ENCODE results near the gene PLLP.

Gene PLLP

GRCh38 chr16:57225978-57226377 is 58.5 kb downstream of the PLLP start:
- no peak for DNase-seq (ENCODE audit: low spot score)

GRCh38 chr16:57224651-57225335 is 59.7 kb downstream of the PLLP start:
- DNase-seq (ENCODE audit: low spot score): no peak

- no peak for DNase-seq (ENCODE audit: low spot score)
These were observed 61.4 kb downstream of the PLLP start for GRCh38 chr16:57223057-57223456.

- no peak for DNase-seq (ENCODE audit: low spot score)
These were observed 67.5 kb downstream of the PLLP start for GRCh38 chr16:57216968-57217367.

- DNase-seq (ENCODE audit: low spot score): no peak
These were observed 71.0 kb downstream of the PLLP start for GRCh38 chr16:57213462-57213861.

- DNase-seq (ENCODE audit: low spot score): no peak
These were observed 74.7 kb downstream of the PLLP start for GRCh38 chr16:57209780-57210179.

- DNase-seq (ENCODE audit: low spot score): no peak
These were observed 75.5 kb downstream of the PLLP start for GRCh38 chr16:57208926-57209325.
